ENCODE data around the gene KCNH4.

Gene KCNH4

DNA sequence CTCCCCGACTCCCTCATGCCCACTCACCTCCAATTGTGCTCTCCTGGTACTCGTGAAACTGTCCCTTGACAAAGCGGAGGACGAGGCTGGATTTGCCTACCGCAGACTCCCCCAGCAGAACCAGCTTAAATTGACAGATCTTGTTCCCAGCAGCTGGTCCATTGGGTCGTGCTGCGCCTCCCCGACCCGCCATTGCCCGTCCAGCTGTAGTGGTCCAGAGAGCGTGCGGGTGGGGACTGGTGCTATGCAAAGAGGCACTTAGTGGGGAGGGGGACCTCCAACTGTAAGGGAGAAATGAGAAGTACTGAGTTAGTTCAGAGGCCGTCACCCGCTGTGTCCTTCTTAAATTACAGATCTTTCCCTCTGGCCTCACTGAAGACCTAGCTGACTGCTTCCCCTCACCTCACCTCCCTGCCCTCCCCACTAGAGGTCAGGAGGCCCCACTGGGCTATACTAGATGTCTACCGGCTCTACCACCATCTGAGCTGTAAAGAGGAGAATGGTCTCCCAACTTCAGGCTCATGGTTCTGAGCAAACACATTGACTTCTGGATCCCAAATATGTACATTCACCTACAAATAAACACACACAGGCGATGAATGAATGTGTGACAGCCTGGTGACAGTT, 50.5 kb downstream of the KCNH4 start:
- DNase-seq: no peak
- Histone ChIP-seq H3K9me3 (ENCODE audit: control insufficient read depth, low read length) (no peaks in the 10 kb centered on the region), H3K4me3 (ENCODE audit: insufficient read depth, low read depth, low read length, poor library complexity, severe bottlenecking) (no peak overlapping the region), H3K27ac (ENCODE audit: insufficient read depth, low read length, poor library complexity, severe bottlenecking) (peak overlapping the region; percentile 9), H3K36me3 (ENCODE audit: control insufficient read depth, insufficient read depth, low read length) (peaks cover 60% of the 10 kb centered on the region), H3K4me1 (ENCODE audit: control insufficient read depth, insufficient read depth, low read length, poor library complexity, severe bottlenecking) (peaks cover 9% of the 10 kb centered on the region), H3K27me3 (replicated peaks; ENCODE audit: control insufficient read depth, insufficient read depth, low read length, poor library complexity, severe bottlenecking) (no peaks in the 10 kb centered on the region)

- Histone ChIP-seq H3K4me3 (ENCODE audit: insufficient read depth, low read depth, low read length, poor library complexity, severe bottlenecking) (no peak overlapping the region), H3K36me3 (ENCODE audit: control insufficient read depth, insufficient read depth, low read length) (peaks cover 64% of the 10 kb centered on the region), H3K27ac (ENCODE audit: insufficient read depth, low read length, poor library complexity, severe bottlenecking) (no peak overlapping the region), H3K27me3 (replicated peaks; ENCODE audit: control insufficient read depth, insufficient read depth, low read length, poor library complexity, severe bottlenecking) (no peaks in the 10 kb centered on the region), H3K9me3 (ENCODE audit: control insufficient read depth, low read length) (no peaks in the 10 kb centered on the region), H3K4me1 (ENCODE audit: control insufficient read depth, insufficient read depth, low read length, poor library complexity, severe bottlenecking) (peaks cover 9% of the 10 kb centered on the region)
- no peak for DNase-seq
These were observed 51.7 kb downstream of the KCNH4 start for GRCh38 chr17:42129109-42129837.

DNA sequence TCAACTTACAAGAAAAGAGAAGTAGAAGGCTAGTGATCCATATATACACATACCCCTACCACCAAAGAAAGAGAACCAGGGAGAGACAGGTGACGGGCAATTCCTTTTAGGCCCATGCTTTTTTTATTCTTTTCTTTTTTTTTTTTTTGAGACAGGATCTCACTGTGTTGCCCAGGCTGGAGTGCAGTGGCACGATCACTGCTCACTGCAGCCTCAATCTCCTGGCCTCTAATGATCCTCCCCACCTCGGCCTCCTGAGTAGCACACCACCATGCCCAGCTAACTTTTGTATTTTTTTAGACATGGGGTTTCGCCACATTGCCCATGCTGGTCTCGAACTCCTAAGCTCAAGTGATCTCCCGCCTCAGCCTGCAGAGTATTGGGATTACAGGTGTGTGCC, 53.5 kb downstream of the KCNH4 start:
- Histone ChIP-seq H3K36me3 (ENCODE audit: control insufficient read depth, insufficient read depth, low read length) (peaks cover 64% of the 10 kb centered on the region), H3K9me3 (ENCODE audit: control insufficient read depth, low read length) (no peaks in the 10 kb centered on the region), H3K27ac (ENCODE audit: insufficient read depth, low read length, poor library complexity, severe bottlenecking) (no peak overlapping the region), H3K4me1 (ENCODE audit: control insufficient read depth, insufficient read depth, low read length, poor library complexity, severe bottlenecking) (no peaks in the 10 kb centered on the region), H3K27me3 (replicated peaks; ENCODE audit: control insufficient read depth, insufficient read depth, low read length, poor library complexity, severe bottlenecking) (no peaks in the 10 kb centered on the region), H3K4me3 (ENCODE audit: insufficient read depth, low read depth, low read length, poor library complexity, severe bottlenecking) (no peak overlapping the region)
- no peak for DNase-seq

- Histone ChIP-seq H3K27me3 (replicated peaks; ENCODE audit: control insufficient read depth, insufficient read depth, low read length, poor library complexity, severe bottlenecking) (no peaks in the 10 kb centered on the region), H3K36me3 (ENCODE audit: control insufficient read depth, insufficient read depth, low read length) (peaks cover 64% of the 10 kb centered on the region), H3K4me3 (ENCODE audit: insufficient read depth, low read depth, low read length, poor library complexity, severe bottlenecking) (no peak overlapping the region), H3K4me1 (ENCODE audit: control insufficient read depth, insufficient read depth, low read length, poor library complexity, severe bottlenecking) (no peaks in the 10 kb centered on the region), H3K9me3 (ENCODE audit: control insufficient read depth, low read length) (no peaks in the 10 kb centered on the region), H3K27ac (ENCODE audit: insufficient read depth, low read length, poor library complexity, severe bottlenecking) (no peak overlapping the region)
- DNase-seq: no peak
These were observed 54.1 kb downstream of the KCNH4 start for GRCh38 chr17:42126836-42127235.

DNA sequence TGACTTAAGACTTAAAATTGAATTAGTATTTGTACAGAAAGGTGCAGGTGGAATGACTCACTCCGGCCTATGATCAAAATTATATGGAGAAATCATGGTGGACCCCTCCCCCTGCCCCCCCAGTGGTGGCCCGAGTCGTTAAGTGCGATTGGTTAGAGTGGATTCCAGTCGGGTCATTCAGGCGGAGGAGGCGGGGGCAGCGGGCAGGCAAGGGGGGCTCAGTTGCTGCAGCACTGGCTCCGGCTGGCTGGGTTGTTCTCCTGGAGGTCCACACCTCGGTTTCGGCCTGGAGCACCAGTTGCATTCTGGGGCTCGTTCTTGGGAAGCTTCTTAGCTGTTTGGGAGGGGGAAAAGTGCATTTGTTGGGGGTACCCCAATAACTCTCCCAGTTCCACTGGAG, 55.4 kb downstream of the KCNH4 start:
- Histone ChIP-seq H3K27me3 (replicated peaks; ENCODE audit: control insufficient read depth, insufficient read depth, low read length, poor library complexity, severe bottlenecking) (no peaks in the 10 kb centered on the region), H3K9me3 (ENCODE audit: control insufficient read depth, low read length) (no peaks in the 10 kb centered on the region), H3K4me3 (ENCODE audit: insufficient read depth, low read depth, low read length, poor library complexity, severe bottlenecking) (no peak overlapping the region), H3K4me1 (ENCODE audit: control insufficient read depth, insufficient read depth, low read length, poor library complexity, severe bottlenecking) (peaks cover 5% of the 10 kb centered on the region), H3K36me3 (ENCODE audit: control insufficient read depth, insufficient read depth, low read length) (peaks cover 59% of the 10 kb centered on the region), H3K27ac (ENCODE audit: insufficient read depth, low read length, poor library complexity, severe bottlenecking) (no peak overlapping the region)
- no peak for DNase-seq

DNA sequence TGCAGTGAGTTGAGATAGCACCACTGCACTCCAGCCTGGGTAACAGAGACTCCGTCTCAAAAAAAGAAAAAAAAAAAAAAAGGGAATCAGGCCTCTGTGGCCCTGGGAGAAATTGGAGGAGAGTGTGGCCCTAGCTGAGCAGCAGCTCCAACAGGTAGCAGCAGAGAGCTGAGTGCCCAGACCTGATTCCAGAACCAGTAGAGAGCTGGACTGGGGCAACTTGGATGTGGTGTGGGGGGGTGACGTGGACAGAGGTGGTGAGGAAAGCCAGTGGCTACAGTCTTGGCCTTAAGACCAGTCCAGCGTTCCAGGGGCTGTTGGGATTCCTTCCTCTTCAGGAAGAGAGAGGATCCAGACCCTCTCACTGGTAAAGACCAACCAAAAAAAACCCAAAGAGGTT, 56.7 kb downstream of the KCNH4 start:
- Histone ChIP-seq H3K9me3 (ENCODE audit: control insufficient read depth, low read length) (no peaks in the 10 kb centered on the region), H3K4me3 (ENCODE audit: insufficient read depth, low read depth, low read length, poor library complexity, severe bottlenecking) (no peak overlapping the region), H3K4me1 (ENCODE audit: control insufficient read depth, insufficient read depth, low read length, poor library complexity, severe bottlenecking) (peaks cover 8% of the 10 kb centered on the region), H3K36me3 (ENCODE audit: control insufficient read depth, insufficient read depth, low read length) (peaks cover 46% of the 10 kb centered on the region), H3K27me3 (replicated peaks; ENCODE audit: control insufficient read depth, insufficient read depth, low read length, poor library complexity, severe bottlenecking) (no peaks in the 10 kb centered on the region), H3K27ac (ENCODE audit: insufficient read depth, low read length, poor library complexity, severe bottlenecking) (no peak overlapping the region)
- DNase-seq: no peak

DNA sequence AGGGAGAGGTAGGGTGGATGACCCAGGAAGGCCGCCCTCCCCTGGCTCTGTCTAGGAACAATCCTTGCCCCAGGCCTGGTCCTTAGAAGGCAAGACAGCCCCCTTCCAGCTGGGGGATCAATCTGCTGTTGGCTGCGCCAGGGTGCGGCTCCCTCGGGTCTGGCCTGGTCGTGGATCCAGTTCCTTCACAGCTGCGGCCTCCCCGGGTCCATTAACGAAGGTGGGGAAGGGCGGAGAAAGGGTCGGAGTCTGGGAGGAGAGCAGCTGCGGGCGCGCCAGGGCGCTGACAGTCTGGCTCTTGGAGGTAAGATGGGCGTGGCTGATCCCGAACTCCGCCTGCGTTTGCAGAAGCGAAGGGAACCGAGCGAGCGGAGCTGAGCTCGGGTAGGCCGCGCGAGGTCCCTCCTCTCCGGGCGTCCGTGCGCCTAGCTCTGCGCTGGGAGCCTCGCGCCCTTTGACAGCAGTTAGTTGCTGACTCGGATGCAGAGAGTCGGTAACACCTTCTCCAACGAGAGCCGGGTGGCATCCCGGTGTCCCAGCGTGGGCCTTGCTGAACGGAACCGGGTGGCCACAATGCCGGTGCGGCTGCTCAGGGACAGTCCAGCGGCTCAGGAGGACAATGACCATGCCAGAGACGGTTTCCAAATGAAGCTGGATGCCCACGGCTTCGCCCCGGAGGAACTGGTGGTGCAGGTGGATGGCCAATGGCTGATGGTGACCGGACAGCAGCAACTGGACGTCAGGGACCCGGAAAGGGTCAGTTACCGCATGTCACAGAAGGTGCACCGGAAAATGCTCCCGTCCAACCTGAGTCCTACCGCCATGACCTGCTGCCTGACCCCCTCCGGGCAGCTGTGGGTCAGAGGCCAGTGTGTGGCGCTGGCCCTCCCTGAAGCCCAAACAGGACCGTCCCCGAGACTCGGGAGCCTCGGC, 58.3 kb downstream of the KCNH4 start, which contains the start of gene HSPB9:
Gene HSPB9, plus strand, starts transcription at position 434 of the 933 bp plus-strand sequence. Its CDS starts 47 bp downstream, at position 481.
- H3K27ac ChIP-seq (ENCODE audit: insufficient read depth, low read length, poor library complexity, severe bottlenecking): no peak within 1 kb of the TSS
- DNase-seq: no peak
- H3K27me3 ChIP-seq (replicated peaks; ENCODE audit: control insufficient read depth, insufficient read depth, low read length, poor library complexity, severe bottlenecking): no peaks in the 10 kb centered on the region
- H3K9me3 ChIP-seq (ENCODE audit: control insufficient read depth, low read length): no peaks in the 10 kb centered on the region
- peaks cover 37% of the 10 kb centered on the region for H3K36me3 ChIP-seq (ENCODE audit: control insufficient read depth, insufficient read depth, low read length)
- H3K4me1 ChIP-seq (ENCODE audit: control insufficient read depth, insufficient read depth, low read length, poor library complexity, severe bottlenecking): peaks cover 8% of the 10 kb centered on the region
- peak within 1 kb of the TSS; percentile 69 for H3K4me3 ChIP-seq (ENCODE audit: insufficient read depth, low read depth, low read length, poor library complexity, severe bottlenecking)

GRCh38 chr17:42120770-42121769, 59.9 kb downstream of the KCNH4 start, which contains the start of gene KAT2A:
TSS of gene KAT2A (minus strand) at chr17:42121367. CDS start at chr17:42121304, 63 bp downstream.
- no peaks in the 10 kb centered on the region for H3K27me3 ChIP-seq (replicated peaks; ENCODE audit: control insufficient read depth, insufficient read depth, low read length, poor library complexity, severe bottlenecking)
- peaks cover 28% of the 10 kb centered on the region for H3K36me3 ChIP-seq (ENCODE audit: control insufficient read depth, insufficient read depth, low read length)
- no peaks in the 10 kb centered on the region for H3K9me3 ChIP-seq (ENCODE audit: control insufficient read depth, low read length)
- peak; percentile 42 to 65 (median 54) for DNase-seq
- peak within 1 kb of the TSS; percentile 30 for H3K27ac ChIP-seq (ENCODE audit: insufficient read depth, low read length, poor library complexity, severe bottlenecking)
- H3K4me1 ChIP-seq (ENCODE audit: control insufficient read depth, insufficient read depth, low read length, poor library complexity, severe bottlenecking): peaks cover 8% of the 10 kb centered on the region
- H3K4me3 ChIP-seq (ENCODE audit: insufficient read depth, low read depth, low read length, poor library complexity, severe bottlenecking): peak within 1 kb of the TSS; percentile 69

DNA sequence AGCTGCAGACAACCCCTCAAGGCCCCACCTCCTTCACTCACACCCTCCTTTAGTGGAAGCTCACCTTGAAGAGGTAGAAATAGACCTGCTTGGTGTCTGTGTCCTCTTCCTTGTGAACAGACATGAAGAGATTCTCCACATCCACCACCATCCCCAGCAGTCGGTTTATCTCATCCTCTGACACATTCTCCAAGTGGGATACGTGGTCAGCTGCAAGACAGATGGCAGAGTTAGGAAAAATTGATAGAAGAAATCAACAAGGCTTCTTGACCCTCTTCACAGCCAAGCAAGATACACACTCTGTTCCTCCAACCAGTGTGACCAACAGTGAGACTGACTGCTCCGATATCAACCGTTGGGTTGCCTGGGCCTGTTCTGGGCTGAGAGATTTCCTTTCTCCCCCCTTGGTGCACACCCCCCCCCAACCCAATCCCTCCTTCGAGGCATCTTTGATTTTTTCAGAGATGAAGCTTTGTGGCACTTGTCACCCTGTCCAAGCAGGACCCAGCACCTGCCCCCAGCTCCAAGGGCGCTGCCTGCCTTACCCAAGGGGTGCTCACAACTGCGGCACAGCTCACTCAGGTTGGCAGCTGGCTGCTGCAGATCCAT, 60.7 kb downstream of the KCNH4 start:
- H3K4me3 ChIP-seq (ENCODE audit: insufficient read depth, low read depth, low read length, poor library complexity, severe bottlenecking): peak overlapping the region; percentile 69
- no peaks in the 10 kb centered on the region for H3K27me3 ChIP-seq (replicated peaks; ENCODE audit: control insufficient read depth, insufficient read depth, low read length, poor library complexity, severe bottlenecking)
- H3K4me1 ChIP-seq (ENCODE audit: control insufficient read depth, insufficient read depth, low read length, poor library complexity, severe bottlenecking): peaks cover 8% of the 10 kb centered on the region
- DNase-seq: no peak
- no peaks in the 10 kb centered on the region for H3K9me3 ChIP-seq (ENCODE audit: control insufficient read depth, low read length)
- no peak overlapping the region for H3K27ac ChIP-seq (ENCODE audit: insufficient read depth, low read length, poor library complexity, severe bottlenecking)
- peaks cover 20% of the 10 kb centered on the region for H3K36me3 ChIP-seq (ENCODE audit: control insufficient read depth, insufficient read depth, low read length)

Measured in effector memory CD4-positive, alpha-beta T cell (primary cell).